MM.1S (cell line): ENCODE results near the gene HECTD2.

Source experiments
- CTCF ChIP-seq: fragments of 300-600 bp; sonication (generic); IDR thresholded peaks from 2 replicates; pipeline ENCODE4 v1.5.1; 2016; ENCODE audit warnings: antibody characterized with exemption, low read length, mixed read lengths
- EZH2phosphoT487 ChIP-seq: fragments of 300-600 bp; sonication (generic); IDR thresholded peaks from 2 replicates; pipeline ENCODE4 v1.6.1; 2018; ENCODE audit warnings: antibody characterized with exemption, low read length

GRCh38 chr10:91562839-91563581 lies 152.9 kb downstream of the HECTD2 start:
- TF ChIP-seq CTCF (no peak), EZH2phosphoT487 (no peak)
